IPS DF 19.7 (cell line): Measurements from ENCODE around the gene PNKD.

Source experiments
- DNase-seq: peaks from one replicate; pipeline ENCODE4 v3.0.0-alpha.2; 2013; ENCODE audit warnings: low read depth, low spot score

PNKD gene

GRCh38 chr2:218315397-218315796 lies 45.1 kb downstream of the PNKD start:
- no peak for DNase-seq

GRCh38 chr2:218317303-218317630 lies 46.9 kb downstream of the PNKD start:
- no peak for DNase-seq

GRCh38 chr2:218317835-218318234 lies 47.5 kb downstream of the PNKD start:
- no peak for DNase-seq

- DNase-seq: no peak
Observed at GRCh38 chr2:218318241-218318640, 47.9 kb downstream of the PNKD start.

GRCh38 chr2:218319813-218320365 lies 49.6 kb downstream of the PNKD start:
- DNase-seq: no peak

GRCh38 chr2:218320704-218321336 lies 50.5 kb downstream of the PNKD start:
- DNase-seq: no peak

- DNase-seq: no peak
Observed at GRCh38 chr2:218322768-218323525, 52.6 kb downstream of the PNKD start.

GRCh38 chr2:218323526-218324472 lies 53.5 kb downstream of the PNKD start:
- DNase-seq: no peak

GRCh38 chr2:218325566-218326160 lies 55.3 kb downstream of the PNKD start:
- no peak for DNase-seq

GRCh38 chr2:218326315-218326714 lies 56.0 kb downstream of the PNKD start:
- DNase-seq: no peak

- DNase-seq: no peak
Observed at GRCh38 chr2:218327451-218328210, 57.3 kb downstream of the PNKD start.

- no peak for DNase-seq
Observed at GRCh38 chr2:218328294-218328693, 58.0 kb downstream of the PNKD start.

GRCh38 chr2:218329027-218329825 lies 58.9 kb downstream of the PNKD start:
- no peak for DNase-seq

- DNase-seq: no peak
Observed at GRCh38 chr2:218329826-218330593, 59.7 kb downstream of the PNKD start.

GRCh38 chr2:218331745-218332144 lies 61.4 kb downstream of the PNKD start:
- DNase-seq: no peak

GRCh38 chr2:218332288-218332687 lies 62.0 kb downstream of the PNKD start:
- DNase-seq: no peak

GRCh38 chr2:218332920-218333645 lies 62.8 kb downstream of the PNKD start:
- no peak for DNase-seq

- DNase-seq: no peak
Observed at GRCh38 chr2:218334531-218334930, 64.2 kb downstream of the PNKD start.

GRCh38 chr2:218340656-218341055 lies 70.3 kb downstream of the PNKD start:
- no peak for DNase-seq
